Glomerular visceral epithelial cell (primary cell): ENCODE measurements around the gene ELMOD2.
A peak's percentile ranks its signal among the peaks of the same experiment; 100 is the strongest.

Experiments
- DNase-seq: peaks from one replicate; pipeline ENCODE4 v3.0.0-alpha.2; 2016; ENCODE audit errors: extremely low spot score

Gene ELMOD2

DNA sequence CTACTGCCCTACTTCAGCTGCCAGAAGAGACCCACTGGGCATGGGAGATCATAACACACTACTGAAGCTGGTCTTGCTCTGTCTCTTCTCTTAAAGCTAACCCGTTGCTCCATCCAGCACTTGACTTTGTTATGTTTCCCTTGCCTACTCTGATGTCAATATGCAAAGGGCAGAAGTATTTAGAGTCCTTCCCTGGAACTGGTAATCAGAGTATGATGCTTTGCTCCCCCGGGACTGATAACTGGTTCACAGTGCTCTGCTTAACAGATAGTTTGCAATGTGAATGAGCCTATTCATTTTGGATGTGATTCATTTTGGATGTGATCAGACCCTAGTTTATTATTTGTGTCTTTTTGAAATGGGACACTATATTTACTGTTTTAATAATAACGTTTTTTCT, 57.1 kb downstream of the ELMOD2 start:
- DNase-seq: no peak

DNA sequence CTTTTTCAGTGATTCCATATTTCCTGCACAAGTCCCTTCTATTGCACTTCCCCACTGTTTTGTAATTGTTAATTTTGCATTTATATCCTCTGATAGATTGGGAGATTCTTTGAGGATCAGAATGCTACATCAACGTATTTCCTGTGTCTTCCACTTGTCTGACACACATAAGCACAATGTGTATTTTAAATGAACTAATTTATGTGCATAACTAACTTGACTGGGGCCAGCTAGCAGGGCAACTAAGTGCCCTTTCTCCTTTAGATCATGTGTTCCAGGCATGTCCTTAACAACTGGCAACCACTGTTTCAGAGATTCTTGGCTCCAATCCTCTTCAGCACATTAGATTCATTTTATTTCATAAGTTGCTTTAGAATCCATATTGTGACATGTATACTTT, 60.5 kb downstream of the ELMOD2 start:
- no peak for DNase-seq

DNA sequence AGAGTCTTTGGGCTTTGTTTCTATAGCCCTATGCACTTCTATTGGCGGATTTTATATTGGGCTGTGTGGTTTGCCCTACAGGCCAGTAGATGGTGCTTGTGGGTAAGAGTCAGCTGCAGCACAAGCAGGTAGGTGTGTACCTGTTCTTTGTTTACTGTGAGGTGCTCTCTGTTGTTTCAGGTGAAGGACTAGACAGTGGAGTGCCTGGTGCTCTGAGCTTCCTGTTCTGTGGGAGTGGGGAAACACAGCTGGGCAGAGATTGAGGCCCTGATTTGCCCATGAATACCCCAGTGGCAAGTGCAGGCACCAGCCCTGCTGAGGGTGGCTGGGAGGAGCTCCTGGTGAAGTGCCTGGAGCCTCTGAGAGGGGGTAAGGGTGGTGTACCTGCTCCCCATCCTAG, 71.1 kb downstream of the ELMOD2 start:
- DNase-seq: peak; percentile 20

DNA sequence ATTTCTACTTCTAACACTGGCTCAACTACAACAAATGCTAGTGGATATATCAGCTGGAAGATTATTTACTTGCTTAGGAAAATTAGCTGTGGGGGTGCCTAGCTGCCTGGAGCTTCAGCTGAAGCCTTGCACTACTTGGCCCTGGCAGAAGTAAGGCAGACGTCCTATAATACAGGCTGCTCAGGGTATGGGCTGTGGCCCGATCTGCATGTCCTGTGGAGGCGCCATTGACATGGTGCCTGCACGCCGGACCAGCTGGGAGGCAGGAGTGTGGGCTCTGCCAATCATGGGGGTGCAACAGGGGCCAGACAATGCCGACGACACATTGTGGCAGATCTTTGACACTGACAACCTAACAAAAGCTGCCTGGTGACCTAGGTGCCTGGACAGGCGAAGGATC, 76.4 kb downstream of the ELMOD2 start:
- DNase-seq: no peak

DNA sequence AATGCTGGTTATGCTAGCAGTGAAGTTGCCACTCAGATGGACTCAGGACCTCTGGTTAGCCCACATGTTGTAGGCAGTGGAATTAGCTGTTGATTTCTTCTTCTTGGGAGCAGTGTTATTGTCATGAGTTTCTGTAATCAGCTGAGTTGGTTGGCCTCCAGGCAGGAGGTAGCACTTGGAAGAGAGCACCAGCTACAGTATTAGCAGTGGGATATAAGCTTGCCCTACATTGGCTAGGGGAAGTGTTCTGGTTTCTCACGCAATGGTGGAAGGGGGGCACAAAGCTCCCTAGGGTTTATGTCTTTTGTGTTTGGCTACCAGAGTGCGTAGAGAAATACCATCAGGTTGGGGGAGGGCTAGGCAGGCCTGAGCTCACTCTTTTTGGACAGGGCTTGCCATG, 78.7 kb downstream of the ELMOD2 start:
- no peak for DNase-seq

DNA sequence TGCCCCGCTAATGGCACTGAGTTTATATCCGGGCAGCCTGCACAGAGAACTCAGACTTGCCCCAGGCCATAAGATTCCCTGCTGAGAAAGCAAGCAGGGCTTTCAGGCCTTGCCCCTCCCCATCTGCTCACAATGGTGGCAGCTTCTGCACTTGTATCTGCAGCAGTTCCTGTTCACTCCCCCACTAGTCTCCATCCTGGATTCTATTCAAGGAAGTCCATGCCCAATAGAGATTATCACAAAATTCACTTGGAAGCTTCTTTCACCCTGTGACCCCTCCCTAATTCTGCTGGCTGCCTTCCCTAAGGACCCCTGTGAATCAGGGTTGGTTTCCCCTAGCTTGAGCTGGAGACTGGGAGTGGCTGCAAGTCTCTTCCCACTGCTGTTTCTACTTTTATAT, 79.3 kb downstream of the ELMOD2 start:
- DNase-seq: no peak
